Activated T-cell treated with anti-CD3 and anti-CD28 coated beads, Interleukin-2, amount 50 U/mL, for 4 hours (primary cell): ENCODE results near the gene CD74. TPM values are rescaled to one million over a fixed set of nuclear protein-coding genes. Genes with fewer than 3 reads are reported as not detected.
"Not testable (repeated sequence)": the region's sequence is repeated elsewhere in the genome, so short reads cannot be mapped to it uniquely, and the experiment has no call there.

Experiments
- ATAC-seq, 2 donors: fragments of 200-7000 bp; cut with Tn5 transposase; one replicate each; pipeline ENCODE4 v1.10.0; 2021
- DNase-seq: peaks from one replicate; pipeline ENCODE4 v3.0.0-alpha.2; 2020
- H3K27me3 Mint-ChIP-seq: one replicate; pipeline ENCODE4 v1.8.0; 2021; ENCODE audit warnings: low read depth, mixed read lengths
- H3K36me3 Mint-ChIP-seq: one replicate; pipeline ENCODE4 v1.8.0; 2022; ENCODE audit warnings: mixed read lengths; ENCODE audit not compliant: insufficient read depth
- H3K4me1 Mint-ChIP-seq: one replicate; pipeline ENCODE4 v1.8.0; 2021; ENCODE audit warnings: low read depth, mixed read lengths
- H3K4me3 Mint-ChIP-seq: one replicate; pipeline ENCODE4 v1.8.0; 2021; ENCODE audit warnings: mild to moderate bottlenecking, moderate library complexity, mixed read lengths
- H3K9me3 Mint-ChIP-seq: one replicate; pipeline ENCODE4 v1.8.0; 2021; ENCODE audit warnings: mixed read lengths
- total RNA-seq, 3 donors: library from RNA; stranded (reverse); gene quantifications; one replicate each; pipeline ENCODE4 v1.2.1, GENCODE V29; 2021

Gene CD74
- total RNA-seq = 100 to 1,000 TPM; 230 to 299 (median 241) TPM

DNA sequence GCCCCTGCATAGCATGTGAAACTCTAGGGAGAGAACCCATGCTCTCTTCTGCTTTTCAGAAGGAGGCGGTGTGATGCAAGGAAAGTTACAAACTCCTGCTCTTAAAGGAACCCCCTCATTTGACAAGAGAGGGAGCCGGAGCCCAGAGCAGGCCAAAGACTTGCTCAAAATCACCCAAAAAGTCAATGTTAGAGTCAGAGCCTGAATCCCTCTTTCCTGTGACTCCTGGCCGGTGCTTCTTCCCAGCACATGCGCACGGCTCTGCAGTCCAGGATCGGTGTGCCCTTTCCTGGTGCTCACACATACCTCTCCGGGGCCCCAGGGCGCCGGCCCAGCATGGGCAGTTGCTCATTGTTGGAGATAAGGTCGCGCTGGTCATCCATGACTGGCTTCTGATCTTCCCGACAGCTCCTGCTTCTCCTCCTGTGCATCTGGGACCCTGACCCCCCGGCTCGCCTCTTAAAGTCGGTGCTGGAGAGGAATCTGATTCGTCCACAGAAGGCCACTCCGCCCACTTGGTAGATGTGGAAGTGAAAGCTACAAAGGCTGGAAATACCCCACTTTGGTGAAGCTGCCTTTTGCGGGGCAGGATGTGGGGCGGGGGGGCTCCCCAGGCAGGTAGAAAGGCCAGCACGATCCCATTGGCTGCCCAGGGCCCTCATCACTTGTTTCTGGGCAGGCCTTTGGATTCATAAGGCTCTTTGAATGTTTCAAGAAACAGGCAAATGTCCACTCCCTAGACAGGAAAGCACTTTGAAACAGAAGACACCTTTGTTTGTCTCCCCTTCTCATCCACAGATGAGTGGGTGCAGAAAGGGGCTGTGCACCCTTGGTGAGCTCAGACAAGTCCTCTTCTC is at the start of gene CD74:
CD74 (minus strand) TSS at position 592 of the 857 bp plus-strand sequence; CDS start at position 431, 161 bp downstream.
- DNase-seq (peak; percentile 88), ATAC-seq (peak; percentile 90 to 93)
- peaks cover 2% of the 10 kb centered on the region for H3K36me3 Mint-ChIP-seq
- no peaks in the 10 kb centered on the region for H3K9me3 Mint-ChIP-seq
- peak within 1 kb of the TSS; percentile 98 for H3K4me3 Mint-ChIP-seq
- no peaks in the 10 kb centered on the region for H3K27me3 Mint-ChIP-seq
- H3K4me1 Mint-ChIP-seq = peaks cover 45% of the 10 kb centered on the region

DNA sequence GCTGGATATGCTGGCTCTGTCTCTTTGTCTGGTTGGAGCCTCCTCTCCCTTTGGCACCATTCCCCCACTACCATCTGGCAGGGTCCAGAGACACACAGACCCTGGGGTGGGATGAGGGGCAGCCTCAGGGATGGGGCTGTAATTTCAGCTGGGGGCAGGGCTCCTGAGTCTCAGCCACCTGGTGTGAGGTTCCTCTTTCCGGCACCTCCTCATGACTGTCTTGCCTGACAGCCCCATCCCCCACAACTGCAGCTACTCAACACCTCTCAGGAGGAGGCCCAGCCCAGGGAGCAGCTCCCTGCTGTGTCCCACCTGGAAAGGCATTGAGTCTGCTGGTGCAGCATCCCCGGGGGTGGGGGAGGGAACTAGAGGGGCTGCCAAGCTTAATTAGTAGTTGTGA is 48.5 kb upstream of the CD74 start:
- DNase-seq (no peak), ATAC-seq (no peak)
- H3K4me3 Mint-ChIP-seq = no peak overlapping the region
- no peaks in the 10 kb centered on the region for H3K36me3 Mint-ChIP-seq
- peaks cover 24% of the 10 kb centered on the region for H3K4me1 Mint-ChIP-seq
- H3K9me3 Mint-ChIP-seq = no peaks in the 10 kb centered on the region
- no peaks in the 10 kb centered on the region for H3K27me3 Mint-ChIP-seq

DNA sequence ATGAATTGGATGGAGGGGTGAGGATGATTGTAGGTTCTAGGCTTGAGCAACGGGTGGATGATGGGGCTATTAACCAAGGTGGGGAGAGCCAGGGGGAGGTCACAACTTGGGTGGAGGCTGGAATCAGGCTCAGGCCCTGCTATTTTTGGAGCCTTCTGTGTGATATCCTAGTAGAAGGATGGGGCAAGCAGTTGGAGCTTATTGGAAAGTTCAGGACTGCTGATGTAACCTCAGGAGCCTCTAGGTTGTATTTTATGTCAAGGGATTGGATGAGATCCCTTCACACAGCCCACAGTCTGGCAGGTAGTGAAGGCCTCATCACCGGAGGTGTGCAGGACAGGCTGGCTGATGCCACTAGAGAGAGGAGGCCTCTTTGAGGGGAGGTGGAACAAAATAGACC is 48.1 kb upstream of the CD74 start:
- DNase-seq (no peak), ATAC-seq (no peak)
- H3K9me3 Mint-ChIP-seq = no peaks in the 10 kb centered on the region
- H3K36me3 Mint-ChIP-seq = no peaks in the 10 kb centered on the region
- H3K27me3 Mint-ChIP-seq = no peaks in the 10 kb centered on the region
- H3K4me3 Mint-ChIP-seq = no peak overlapping the region
- peaks cover 24% of the 10 kb centered on the region for H3K4me1 Mint-ChIP-seq

DNA sequence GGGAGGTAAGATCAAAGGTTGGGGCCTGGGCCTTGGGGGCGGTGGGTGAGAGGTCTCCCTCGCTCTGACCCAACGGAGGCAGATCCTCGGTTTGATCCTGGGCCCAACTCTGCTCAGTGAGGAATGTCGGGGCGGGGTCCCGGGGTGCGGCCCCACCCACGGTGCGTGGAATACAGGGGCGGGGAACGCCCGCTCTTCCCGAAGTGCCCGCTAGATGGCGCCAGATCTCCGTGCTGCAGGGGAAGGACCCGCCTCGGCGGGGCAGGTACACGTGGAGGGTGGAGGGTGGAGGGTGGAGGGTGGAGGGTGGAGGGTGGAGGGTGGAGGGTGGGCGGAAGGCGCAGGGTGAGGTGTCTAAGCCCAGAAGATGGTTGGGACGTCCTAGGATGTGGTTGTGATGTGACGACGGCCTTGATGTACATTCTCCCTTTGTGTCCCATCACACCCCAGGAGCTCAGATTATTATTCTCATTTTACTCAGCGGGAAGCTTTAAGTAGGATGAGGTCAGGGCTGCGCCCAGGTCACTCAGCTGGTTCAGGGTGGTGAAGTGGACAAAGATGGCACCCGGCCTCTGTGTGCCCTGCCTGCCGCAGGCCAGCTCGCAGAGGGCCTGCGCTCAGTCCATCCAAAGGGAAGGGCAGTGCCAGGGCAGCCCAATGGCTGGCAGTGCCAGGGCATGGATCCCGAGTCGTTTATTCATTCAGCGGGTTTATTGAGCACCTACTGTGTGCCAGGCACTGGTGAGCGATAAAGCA is 46.3 kb upstream of the CD74 start:
- peak; percentile 94 to 98 for ATAC-seq
- Mint-ChIP-seq H3K36me3 (no peaks in the 10 kb centered on the region), H3K4me1 (peaks cover 24% of the 10 kb centered on the region), H3K4me3 (no peak overlapping the region), H3K9me3 (no peaks in the 10 kb centered on the region), H3K27me3 (no peaks in the 10 kb centered on the region)
- peak; percentile 92 for DNase-seq

DNA sequence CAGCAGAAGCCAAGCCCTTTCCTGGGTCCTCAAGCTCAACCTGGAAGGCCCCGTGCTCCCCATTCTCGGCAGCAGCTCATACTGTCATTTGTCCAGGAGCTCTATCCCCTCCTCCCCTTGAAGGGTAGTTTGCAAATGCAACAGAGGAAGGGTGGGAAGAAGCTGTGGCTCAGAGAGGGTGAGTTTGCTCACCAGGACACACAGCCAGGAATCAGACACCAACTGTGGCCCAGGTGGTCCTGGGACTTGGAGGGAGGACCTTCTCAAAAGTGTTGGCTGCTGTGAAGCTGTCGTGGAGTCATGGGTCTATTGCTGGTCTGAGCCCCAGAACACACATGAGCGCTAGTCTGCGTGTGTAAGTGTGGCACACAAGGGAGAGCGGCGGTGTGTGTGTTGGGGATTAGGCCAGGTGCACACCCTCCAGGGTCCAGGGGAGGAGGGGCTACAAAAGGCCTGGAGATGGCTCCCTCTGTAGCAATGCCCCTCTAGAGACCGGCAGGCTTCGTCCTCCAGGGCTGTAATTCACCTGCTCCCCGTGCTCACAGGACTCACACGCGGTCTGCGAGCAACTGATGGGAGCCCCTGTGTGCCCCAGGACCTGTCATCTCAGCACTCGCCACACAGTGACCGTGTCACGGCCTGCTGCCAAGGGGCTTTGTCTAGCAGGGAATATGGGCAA is 45.0 kb upstream of the CD74 start:
- Mint-ChIP-seq H3K27me3 (peaks cover 1% of the 10 kb centered on the region), H3K4me1 (peaks cover 24% of the 10 kb centered on the region), H3K36me3 (no peaks in the 10 kb centered on the region), H3K9me3 (no peaks in the 10 kb centered on the region), H3K4me3 (peak overlapping the region; percentile 21)
- ATAC-seq (no peak), DNase-seq (no peak)

DNA sequence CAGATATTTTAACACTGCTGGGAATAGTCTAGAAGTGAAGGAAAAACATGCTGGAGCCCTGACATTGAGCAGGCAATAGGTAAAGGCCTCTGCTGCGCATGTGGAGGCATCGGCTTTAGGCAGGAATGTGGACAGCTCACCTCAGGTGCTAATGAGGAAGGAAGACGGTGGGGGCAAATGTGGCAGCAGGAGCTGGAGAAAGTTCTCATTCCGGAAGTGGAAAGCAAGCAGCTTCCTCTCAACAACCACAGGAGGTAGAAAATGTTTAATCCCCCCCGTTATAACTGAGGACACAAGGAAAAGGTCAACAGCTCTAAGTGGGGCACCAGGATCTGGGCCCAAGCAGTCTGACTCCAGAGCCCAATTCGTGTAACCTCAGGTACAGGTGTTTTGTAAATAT is 44.4 kb upstream of the CD74 start:
- H3K36me3 Mint-ChIP-seq = no peaks in the 10 kb centered on the region
- no peak for DNase-seq
- H3K9me3 Mint-ChIP-seq = no peaks in the 10 kb centered on the region
- ATAC-seq = no peak
- peaks cover 24% of the 10 kb centered on the region for H3K4me1 Mint-ChIP-seq
- peaks cover 2% of the 10 kb centered on the region for H3K27me3 Mint-ChIP-seq
- no peak overlapping the region for H3K4me3 Mint-ChIP-seq

DNA sequence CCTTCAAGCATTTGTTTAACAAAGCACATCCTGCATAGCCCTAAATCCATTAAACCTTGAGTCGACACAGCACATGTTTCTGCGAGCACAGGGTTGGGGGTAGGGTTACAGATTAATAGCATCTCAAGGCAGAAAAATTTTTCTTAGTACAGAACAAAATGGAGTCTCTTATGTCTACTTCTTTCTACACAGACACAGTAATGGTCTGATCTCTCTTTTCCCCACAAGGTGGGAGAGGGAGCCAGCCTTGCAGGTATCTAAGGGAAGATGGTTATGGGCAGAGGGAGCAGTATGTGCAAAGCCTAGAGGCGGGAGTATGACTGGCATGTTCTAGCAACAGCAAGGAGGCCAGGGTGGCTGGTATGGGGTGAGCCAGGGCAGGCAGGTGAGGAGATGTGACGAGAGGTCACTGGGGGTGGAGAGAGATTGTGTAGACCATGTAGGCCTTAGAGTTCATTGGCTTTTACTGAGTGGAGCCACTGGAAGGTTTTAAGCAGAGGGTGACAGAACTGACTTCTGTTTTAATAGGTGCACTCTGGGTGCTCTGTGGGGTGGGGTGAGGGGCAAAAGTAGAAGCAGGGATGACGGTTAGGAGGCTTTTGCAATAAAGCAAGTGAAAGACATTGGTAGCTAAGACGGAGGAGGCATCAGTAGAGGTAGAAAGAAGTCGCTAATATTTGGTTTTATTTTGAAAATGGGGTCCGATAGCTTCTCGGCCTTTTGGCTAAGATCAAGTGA is 42.0 kb upstream of the CD74 start:
- no peak for ATAC-seq
- no peak overlapping the region for H3K4me3 Mint-ChIP-seq
- H3K27me3 Mint-ChIP-seq = peaks cover 2% of the 10 kb centered on the region
- H3K36me3 Mint-ChIP-seq = no peaks in the 10 kb centered on the region
- no peak for DNase-seq
- H3K9me3 Mint-ChIP-seq = no peaks in the 10 kb centered on the region
- H3K4me1 Mint-ChIP-seq = peaks cover 25% of the 10 kb centered on the region

DNA sequence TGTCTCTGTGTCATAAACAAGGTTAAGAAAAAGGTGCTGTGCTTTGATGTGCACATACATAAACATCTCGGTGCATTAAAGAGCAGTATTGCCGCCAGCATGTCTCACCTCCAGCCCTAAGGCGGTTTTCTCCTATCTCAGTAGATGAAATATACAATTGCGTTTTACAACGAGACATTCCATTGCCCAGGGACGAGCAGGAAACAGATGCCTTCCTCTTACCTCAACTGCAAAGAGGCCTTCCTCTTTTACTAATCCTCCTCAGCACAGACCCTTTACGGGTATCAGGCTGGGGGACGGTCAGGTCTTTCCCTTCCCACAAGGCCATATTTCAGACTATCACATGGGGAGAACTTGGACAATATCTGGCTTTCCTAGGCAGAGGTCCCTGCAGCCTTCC is 41.3 kb upstream of the CD74 start:
- H3K4me3 Mint-ChIP-seq, H3K9me3 Mint-ChIP-seq, H3K27me3 Mint-ChIP-seq, H3K36me3 Mint-ChIP-seq, DNase-seq, ATAC-seq: not testable (repeated sequence)
- H3K4me1 Mint-ChIP-seq = peaks cover 20% of the 10 kb centered on the region

DNA sequence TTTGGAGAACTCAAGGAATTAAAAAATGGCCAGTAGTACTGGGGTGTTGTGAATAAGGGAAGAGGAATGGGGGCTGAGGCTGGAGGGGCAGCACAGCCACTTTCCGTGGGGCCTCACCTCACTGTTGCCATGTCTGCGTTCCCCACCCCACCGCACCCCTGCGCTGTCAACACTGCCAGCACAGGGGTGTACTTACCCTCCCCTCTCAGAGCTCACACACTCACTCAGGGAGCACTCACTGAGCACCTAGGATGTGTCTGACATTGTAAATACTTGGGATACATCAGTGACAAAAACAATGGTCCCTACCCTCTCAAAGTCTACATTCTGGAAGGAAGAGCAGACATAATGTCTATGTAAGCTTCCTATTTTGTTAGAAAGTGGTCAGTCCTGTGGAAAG is 40.2 kb upstream of the CD74 start:
- peaks cover 23% of the 10 kb centered on the region for H3K4me1 Mint-ChIP-seq
- ATAC-seq = no peak
- H3K4me3 Mint-ChIP-seq = no peak overlapping the region
- peaks cover 14% of the 10 kb centered on the region for H3K36me3 Mint-ChIP-seq
- peaks cover 2% of the 10 kb centered on the region for H3K27me3 Mint-ChIP-seq
- no peak for DNase-seq
- no peaks in the 10 kb centered on the region for H3K9me3 Mint-ChIP-seq

DNA sequence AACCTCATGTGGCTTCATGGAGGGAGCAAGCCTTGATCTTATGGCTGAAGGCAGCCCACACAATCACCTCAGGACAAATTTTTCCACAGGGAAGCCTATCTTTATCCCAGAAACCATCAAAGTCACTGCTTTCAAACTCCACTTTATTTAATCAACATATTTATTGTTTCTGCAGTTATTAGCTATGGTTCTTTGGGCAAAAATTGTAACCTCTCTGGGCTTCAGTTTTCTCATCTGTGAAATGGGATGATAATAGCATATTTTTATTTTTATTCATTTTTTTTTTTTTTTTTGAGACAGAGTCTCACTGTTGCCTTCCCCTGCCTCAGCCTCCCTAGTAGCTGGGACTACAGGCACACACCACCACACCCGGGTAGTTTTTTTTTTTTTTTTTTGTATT is 38.9 kb upstream of the CD74 start:
- ATAC-seq (no peak), DNase-seq (no peak)
- H3K4me1 Mint-ChIP-seq = peaks cover 21% of the 10 kb centered on the region
- peaks cover 2% of the 10 kb centered on the region for H3K27me3 Mint-ChIP-seq
- no peaks in the 10 kb centered on the region for H3K9me3 Mint-ChIP-seq
- H3K4me3 Mint-ChIP-seq = no peak overlapping the region
- H3K36me3 Mint-ChIP-seq = peaks cover 27% of the 10 kb centered on the region

DNA sequence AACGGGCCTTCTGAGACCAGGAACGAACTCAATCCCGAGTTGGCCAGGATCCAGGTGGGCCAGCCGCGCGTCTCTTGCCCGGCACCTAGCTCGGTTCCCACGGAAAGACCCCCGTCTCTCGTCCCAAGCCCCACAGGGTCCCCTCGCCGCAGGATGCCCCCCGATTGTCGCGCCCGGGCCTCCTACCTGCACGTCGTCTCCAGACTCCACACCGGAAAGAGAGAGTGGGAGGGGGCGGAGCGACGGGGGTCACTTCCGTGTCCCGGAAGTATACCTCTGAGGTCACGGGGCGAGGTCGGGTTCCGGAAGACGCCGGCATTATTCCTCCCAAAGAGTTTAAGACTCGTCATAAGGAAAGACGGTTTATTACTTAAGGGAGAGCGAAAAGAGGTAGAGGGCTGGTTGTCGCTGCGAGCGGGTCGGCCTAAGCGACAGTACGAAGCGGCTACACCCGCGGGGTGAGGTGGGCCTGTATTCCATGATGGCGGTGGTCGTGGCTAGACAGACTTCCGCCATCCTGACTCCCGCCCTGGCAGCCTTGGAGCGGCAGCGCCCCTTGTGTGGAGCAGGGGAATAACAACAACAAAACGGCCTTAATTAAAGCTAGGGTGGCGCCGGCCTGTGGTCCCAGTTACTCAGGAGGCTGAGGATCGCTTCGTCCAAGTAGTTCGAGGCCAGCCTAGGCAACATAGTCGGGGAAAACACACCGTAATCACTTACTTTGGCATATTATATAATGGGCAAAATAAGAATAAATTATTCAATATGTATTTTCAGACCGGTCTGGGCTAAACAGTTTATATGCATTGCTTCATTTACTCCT is 37.0 kb upstream of the CD74 start, which contains the start of gene RPS14:
RPS14 (minus strand) TSS at position 223 of the 823 bp plus-strand sequence. CDS start 2,006 bp downstream, outside the sequence.
- DNase-seq = peak; percentile 92
- peaks cover 2% of the 10 kb centered on the region for H3K27me3 Mint-ChIP-seq
- H3K9me3 Mint-ChIP-seq = no peaks in the 10 kb centered on the region
- H3K36me3 Mint-ChIP-seq = peaks cover 41% of the 10 kb centered on the region
- peak within 1 kb of the TSS; percentile 98 for H3K4me3 Mint-ChIP-seq
- ATAC-seq = peak; percentile 91 to 92
- peaks cover 32% of the 10 kb centered on the region for H3K4me1 Mint-ChIP-seq

DNA sequence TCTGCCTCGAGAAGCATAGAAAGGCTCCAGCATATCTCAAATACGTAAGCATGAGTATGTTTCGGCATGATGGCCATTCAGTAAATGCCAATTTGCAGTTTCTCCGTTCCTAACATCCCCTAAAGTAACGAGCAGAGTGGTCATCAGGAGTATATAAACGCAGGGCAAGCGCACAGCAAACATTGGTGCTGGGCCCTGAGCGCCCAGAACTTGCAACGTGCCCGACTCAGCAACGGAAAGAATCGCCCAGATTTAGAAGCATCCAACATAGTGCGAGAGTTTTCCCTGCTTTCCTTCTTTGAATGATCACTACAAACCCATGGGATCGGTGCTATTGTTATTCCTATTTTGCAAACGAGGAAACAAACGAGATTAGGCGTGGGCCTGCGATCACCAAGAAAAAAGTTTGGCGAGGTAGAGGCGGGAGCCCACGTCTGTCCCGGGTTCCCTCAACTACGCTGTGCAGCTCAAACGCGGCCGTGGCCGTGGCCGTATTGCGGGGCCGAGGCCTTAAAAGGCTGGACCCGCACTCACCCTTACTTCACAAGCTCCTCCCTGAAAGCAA is 36.3 kb upstream of the CD74 start:
- Mint-ChIP-seq H3K27me3 (peaks cover 2% of the 10 kb centered on the region), H3K4me3 (peak overlapping the region; percentile 98), H3K36me3 (peaks cover 47% of the 10 kb centered on the region), H3K9me3 (no peaks in the 10 kb centered on the region), H3K4me1 (peaks cover 32% of the 10 kb centered on the region)
- no peak for DNase-seq
- ATAC-seq = peak; percentile 41 to 44

DNA sequence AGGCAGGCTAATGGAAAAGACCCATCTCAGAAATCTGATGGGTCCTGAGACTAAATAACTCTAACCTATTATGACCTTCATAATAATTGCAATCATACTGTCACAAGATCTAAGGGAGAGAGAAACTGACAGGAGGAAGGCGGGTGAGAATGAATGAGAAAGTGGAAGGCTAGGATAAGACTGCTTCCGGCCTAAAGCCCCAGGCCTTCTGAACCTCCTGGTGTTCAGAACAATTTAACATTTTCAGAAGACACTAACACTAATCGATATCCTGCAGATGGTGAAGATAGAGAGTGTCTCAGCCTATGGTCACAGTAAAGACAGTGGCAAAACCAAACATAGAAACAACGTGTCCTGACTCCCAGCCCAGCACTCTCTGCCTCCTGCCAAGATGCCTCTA is 35.6 kb upstream of the CD74 start:
- H3K4me1 Mint-ChIP-seq = peaks cover 32% of the 10 kb centered on the region
- ATAC-seq (no peak), DNase-seq (no peak)
- peak overlapping the region; percentile 98 for H3K4me3 Mint-ChIP-seq
- H3K9me3 Mint-ChIP-seq = no peaks in the 10 kb centered on the region
- peaks cover 54% of the 10 kb centered on the region for H3K36me3 Mint-ChIP-seq
- H3K27me3 Mint-ChIP-seq = peaks cover 2% of the 10 kb centered on the region
